H1 (cell line): ENCODE measurements around the gene ZNF689. TPM values are rescaled to one million over a fixed set of nuclear protein-coding genes. Genes with fewer than 3 reads are reported as not detected.

ENCODE experiments used
- CTCF ChIA-PET: fragments of 300-600 bp; sonication (Branson Sonifier 250); formaldehyde crosslinking; loops from one replicate; lab custom pipeline; 2021; ENCODE audit not compliant: partially characterized antibody; lab: Charles Lee
- POLR2A ChIA-PET: fragments of 300-600 bp; sonication (Branson Sonifier 250); formaldehyde crosslinking; loops from one replicate; lab custom pipeline; 2021; ENCODE audit warnings: inconsistent platforms; ENCODE audit not compliant: partially characterized antibody; lab: Charles Lee
- DNase-seq, 2 experiments: peaks; one replicate each; pipeline versions ENCODE4 v3.0.0 to v3.0.0-alpha.2; 2010 to 2022; ENCODE audit warnings: low spot score in 2 of 2, low read depth in 1 of 2, mixed read lengths in 1 of 2
- FAIRE-seq: peaks from 2 replicates; lab custom pipeline; 2011; peaks lifted over from hg19 to GRCh38; lab: Jason Lieb, UNC
- H2AFZ ChIP-seq: 2 replicates; pipeline ENCODE4 v1.8.1; 2012; ENCODE audit warnings: low read length, inconsistent platforms
- H2AK5ac ChIP-seq: 2 replicates; pipeline ENCODE4 v1.6.1; 2013; ENCODE audit warnings: low read depth, low read length
- H2BK120ac ChIP-seq: replicated peaks from 2 replicates; pipeline ENCODE3; 2013; ENCODE audit warnings: low read depth, low read length, inconsistent platforms
- H2BK12ac ChIP-seq: 2 replicates; pipeline ENCODE4 v1.6.1; 2013; ENCODE audit warnings: low read depth, low read length
- H2BK15ac ChIP-seq: 2 replicates; pipeline ENCODE4 v1.6.1; 2013; ENCODE audit warnings: low read length
- H2BK20ac ChIP-seq: 2 replicates; pipeline ENCODE4 v1.6.1; 2013; ENCODE audit warnings: low read length
- H2BK5ac ChIP-seq: 2 replicates; pipeline ENCODE4 v1.6.1; 2013; ENCODE audit warnings: low read depth, low read length
- H3K14ac ChIP-seq: 2 replicates; pipeline ENCODE4 v1.6.1; 2013; ENCODE audit warnings: inconsistent platforms; ENCODE audit not compliant: insufficient read length
- H3K18ac ChIP-seq: 2 replicates; pipeline ENCODE4 v1.6.1; 2013; ENCODE audit warnings: low read length; ENCODE audit errors: extremely low read depth
- H3K23ac ChIP-seq: 2 replicates; pipeline ENCODE4 v1.6.1; 2013; ENCODE audit warnings: inconsistent platforms; ENCODE audit not compliant: insufficient read length
- H3K23me2 ChIP-seq: 2 replicates; pipeline ENCODE4 v1.6.1; 2013; ENCODE audit warnings: low read depth, low read length
- H3K27ac ChIP-seq: 2 replicates; pipeline ENCODE4 v1.6.1; 2011; ENCODE audit warnings: low read depth, low read length, inconsistent platforms
- H3K27me3 ChIP-seq, 4 experiments: replicated peaks in 1 of 4; 1 replicate in 1 of 4; 2 replicates in 3 of 4; pipeline versions ENCODE4 v1.6.1 to v1.8.1; 2011 to 2013; ENCODE audit warnings: low read length in 3 of 4, mild to moderate bottlenecking in 3 of 4, inconsistent platforms in 2 of 4, mixed read lengths in 2 of 4, moderate library complexity in 1 of 4; ENCODE audit not compliant: control insufficient read depth in 3 of 4, insufficient read depth in 3 of 4; ENCODE audit errors: extremely low read depth in 1 of 4
- H3K36me3 ChIP-seq, 4 experiments: 2 replicates each; pipeline versions ENCODE4 v1.6.1 to v1.8.1; 2011 to 2013; ENCODE audit warnings: mild to moderate bottlenecking in 4 of 4, low read length in 3 of 4, moderate library complexity in 2 of 4, control low read depth in 1 of 4, inconsistent platforms in 1 of 4; ENCODE audit not compliant: insufficient read depth in 4 of 4, control insufficient read depth in 2 of 4
- H3K4ac ChIP-seq: replicated peaks from 2 replicates; pipeline ENCODE3; 2013; ENCODE audit warnings: low read length, low read depth, mixed read lengths, inconsistent platforms; ENCODE audit not compliant: insufficient read length
- H3K4me1 ChIP-seq, 4 experiments: replicated peaks in 1 of 4; 1 replicate in 1 of 4; 2 replicates in 3 of 4; pipeline versions ENCODE4 v1.6.1 to v1.8.1; 2011 to 2013; ENCODE audit warnings: low read length in 3 of 4, inconsistent platforms in 2 of 4, mixed read lengths in 1 of 4; ENCODE audit not compliant: insufficient read depth in 4 of 4, control insufficient read depth in 3 of 4
- H3K4me2 ChIP-seq, 2 experiments: 2 replicates each; pipeline versions ENCODE4 v1.6.1 to v1.8.1; 2011 to 2013; ENCODE audit warnings: low read depth in 2 of 2, low read length in 2 of 2, control low read depth in 1 of 2, inconsistent platforms in 1 of 2, mild to moderate bottlenecking in 1 of 2; ENCODE audit not compliant: insufficient read depth in 1 of 2
- H3K4me3 ChIP-seq, 4 experiments: fragments of 200-600, 300-600 bp in 1 of 4; sonication (generic), shearing (Covaris generic), sonication (Bioruptor Twin) in 1 of 4; 2 replicates each; pipeline versions ENCODE4 v1.5.1 to v1.8.1; 2011 to 2016; ENCODE audit warnings: low read length in 4 of 4, low read depth in 3 of 4, control low read depth in 2 of 4, inconsistent platforms in 2 of 4, mild to moderate bottlenecking in 2 of 4, mixed read lengths in 1 of 4, moderate library complexity in 1 of 4; ENCODE audit not compliant: insufficient read depth in 2 of 4; ENCODE audit errors: extremely low read depth in 1 of 4
- H3K56ac ChIP-seq: replicated peaks from 2 replicates; pipeline ENCODE3; 2013; ENCODE audit warnings: low read depth, mild to moderate bottlenecking, mixed read lengths, low read length, inconsistent platforms; ENCODE audit not compliant: insufficient read length
- H3K79me1 ChIP-seq: 2 replicates; pipeline ENCODE4 v1.6.1; 2013; ENCODE audit warnings: low read depth, low read length, control low read depth
- H3K79me2 ChIP-seq, 2 experiments: 2 replicates each; pipeline versions ENCODE4 v1.6.1 to v1.8.1; 2012 to 2013; ENCODE audit warnings: low read length in 2 of 2, mild to moderate bottlenecking in 2 of 2, inconsistent platforms in 1 of 2; ENCODE audit not compliant: insufficient read depth in 2 of 2, control insufficient read depth in 1 of 2
- H3K9ac ChIP-seq, 4 experiments: replicated peaks in 1 of 4; 1 replicate in 1 of 4; 2 replicates in 3 of 4; pipeline versions ENCODE4 v1.6.1 to v1.8.1; 2011 to 2013; ENCODE audit warnings: low read depth in 3 of 4, low read length in 3 of 4, control low read depth in 2 of 4, mild to moderate bottlenecking in 2 of 4, moderate library complexity in 2 of 4, inconsistent platforms in 1 of 4; ENCODE audit errors: extremely low read depth in 1 of 4
- H3K9me3 ChIP-seq, 2 experiments: 2 replicates each; pipeline versions ENCODE4 v1.6.1 to v1.8.1; 2012 to 2013; ENCODE audit warnings: mild to moderate bottlenecking in 2 of 2, moderate library complexity in 2 of 2, control low read depth in 1 of 2, inconsistent platforms in 1 of 2, low read depth in 1 of 2, low read length in 1 of 2, mixed read lengths in 1 of 2; ENCODE audit not compliant: insufficient read depth in 2 of 2
- H4K20me1 ChIP-seq, 2 experiments: replicated peaks in 1 of 2; 2 replicates each; pipeline versions ENCODE3 to v1.8.1; 2011 to 2013; ENCODE audit warnings: inconsistent platforms in 2 of 2, low read length in 2 of 2, mild to moderate bottlenecking in 1 of 2; ENCODE audit not compliant: insufficient read depth in 2 of 2, control insufficient read depth in 1 of 2
- H4K5ac ChIP-seq: 2 replicates; pipeline ENCODE4 v1.6.1; 2013; ENCODE audit warnings: low read length, low read depth, mixed read lengths, inconsistent platforms; ENCODE audit not compliant: insufficient read length
- H4K8ac ChIP-seq: 2 replicates; pipeline ENCODE4 v1.8.0; 2013; ENCODE audit warnings: mild to moderate bottlenecking, moderate library complexity, low read length, inconsistent platforms; ENCODE audit not compliant: insufficient read depth; ENCODE audit errors: extremely low read depth
- H4K91ac ChIP-seq: replicated peaks from 2 replicates; pipeline ENCODE3; 2013; ENCODE audit warnings: low read length, mixed read lengths, inconsistent platforms; ENCODE audit not compliant: insufficient read length
- CREB1 ChIP-seq: IDR thresholded peaks from 2 replicates; pipeline ENCODE4 v1.6.1; 2012; ENCODE audit warnings: inconsistent platforms
- EP300 ChIP-seq, 2 experiments: IDR thresholded peaks; 1 replicate in 1 of 2; 2 replicates in 1 of 2; pipeline ENCODE4 v1.6.1; 2011 to 2012; ENCODE audit warnings: low read depth in 2 of 2, low read length in 2 of 2, mild to moderate bottlenecking in 2 of 2, borderline replicate concordance in 1 of 2, inconsistent platforms in 1 of 2, moderate library complexity in 1 of 2
- EZH2 ChIP-seq: fragments of 200-600 bp; sonication (generic); IDR thresholded peaks from 2 replicates; pipeline ENCODE4 v1.7.1; 2012; ENCODE audit warnings: low read depth, mild to moderate bottlenecking, moderate library complexity, low read length, inconsistent platforms; ENCODE audit not compliant: severe bottlenecking
- GABPA ChIP-seq: IDR thresholded peaks from 2 replicates; pipeline ENCODE4 v1.6.1; 2011; ENCODE audit warnings: mild to moderate bottlenecking, low read length, moderate library complexity, borderline replicate concordance; ENCODE audit not compliant: insufficient read depth
- GTF2F1 ChIP-seq: IDR thresholded peaks from 2 replicates; pipeline ENCODE4 v1.6.1; 2012; ENCODE audit warnings: low read depth, low read length, improper control_type of control experiment, borderline replicate concordance
- POLR2A ChIP-seq, 2 experiments: IDR thresholded peaks; 1 replicate in 1 of 2; 2 replicates in 1 of 2; pipeline ENCODE4 v1.6.1; 2011; ENCODE audit warnings: low read depth in 2 of 2, low read length in 2 of 2, mild to moderate bottlenecking in 2 of 2; ENCODE audit errors: control extremely low read depth in 1 of 2
- RNF2 ChIP-seq: fragments of 200-900, 300-1000 bp; sonication (generic); IDR thresholded peaks from 2 replicates; pipeline ENCODE4 v1.7.1; 2016; ENCODE audit warnings: borderline replicate concordance, low read depth, mild to moderate bottlenecking, antibody characterized with exemption, low read length; ENCODE audit not compliant: poor library complexity, severe bottlenecking; ENCODE audit errors: missing control alignments
- SIN3A ChIP-seq, 2 experiments: IDR thresholded peaks in 1 of 2; conservative IDR thresholded peaks in 1 of 2; 2 replicates each; pipeline ENCODE4 v1.6.1; 2011 to 2012; ENCODE audit warnings: low read length in 2 of 2, improper control_type of control experiment in 1 of 2, low read depth in 1 of 2, mild to moderate bottlenecking in 1 of 2
- SIRT6 ChIP-seq: IDR thresholded peaks from one replicate; pipeline ENCODE4 v1.7.1; 2012; ENCODE audit warnings: low read length, inconsistent platforms
- TAF1 ChIP-seq: IDR thresholded peaks from 2 replicates; pipeline ENCODE4 v1.6.1; 2011; ENCODE audit warnings: mild to moderate bottlenecking, low read depth, low read length
- whole genome bisulfite sequencing, 2 experiments: shearing (Covaris generic) in 1 of 2; methylation state at CpG; one replicate each; pipeline versions ENCODE4 v1.1.6 to v1.1.7; 2013 to 2015; ENCODE audit warnings: low lambda C conversion rate in 2 of 2, mixed read lengths in 2 of 2, inconsistent platforms in 1 of 2, low coverage in 1 of 2, missing lambda C conversion rate in 1 of 2; ENCODE audit not compliant: insufficient replicate concordance in 2 of 2, insufficient coverage in 1 of 2, insufficient read length in 1 of 2; ENCODE audit errors: extremely low coverage in 1 of 2, missing lambda C conversion rate in 1 of 2; 5-methylcytosine and 5-hydroxymethylcytosine counted together
- polyA plus RNA-seq, 7 experiments: library from polyadenylated mRNA; depleted of rRNA in 3 of 7; stranded (reverse) in 5 of 7; unstranded in 2 of 7; fragments of >200 nt in 5 of 7; fragments of 200-250 nt in 2 of 7; gene quantifications; 1 replicate in 5 of 7; 2 replicates in 1 of 7; 4 replicates in 1 of 7; pipeline versions ENCODE4 v1.2.1 to v1.2.3, GENCODE V29; 2011 to 2013; ENCODE audit warnings: missing spikeins in 2 of 7, mixed read lengths in 2 of 7
- total RNA-seq: library from RNA; stranded (reverse); fragmentation: NEBNext Ultra II Directional; extraction: Animal tissue kit (Norgen Biotek cat#: 25700); gene quantifications from 2 replicates; pipeline ENCODE4 v1.2.1, GENCODE V29; 2021

ZNF689 gene
- total and polyA plus RNA-seq, 2 of the 8 experiments (the other 6 are each of a cell fraction or from before 2014, with no cell fraction given), result 14.3 to 15.3 TPM

GRCh38 chr16:30656974-30657865 lies 47.0 kb upstream of the ZNF689 start:
- ChIA-PET POLR2A (interaction anchor here (0.6 to 1.3 kb wide), 4 partner anchors 18 to 279 kb away, joined by 4 to 5 read pairs (median 4); no protein-coding TSS in a partner anchor), CTCF (interaction anchor here (0.7 to 8.2 kb wide), 8 partner anchors 9 to 126 kb away, joined by 3 to 48 read pairs (median 3); no protein-coding TSS in a partner anchor)
- peaks cover 2 to 36% (median 27%) of the 10 kb centered on the region in 4 experiments for H3K27me3 ChIP-seq
- H2BK120ac ChIP-seq, result no peak overlapping the region
- no peak overlapping the region for H3K18ac ChIP-seq
- no peak overlapping the region for H3K27ac ChIP-seq
- peak overlapping the region; percentile 83; the same call in 1 of the 2 replicates for H2AFZ ChIP-seq
- peaks cover 2 to 13% (median 6%) of the 10 kb centered on the region in 4 experiments; a peak in 6 of 7 replicates for H3K4me1 ChIP-seq
- no peaks in the 10 kb centered on the region for H3K79me2 ChIP-seq
- TF ChIP-seq EP300 (IDR thresholded peaks at IDR 0.05; ENCODE audit: borderline replicate concordance in 1 of 2, low read depth in 2 of 2, low read length in 2 of 2), result no peak
- TF ChIP-seq TAF1, result no peak
- TF ChIP-seq GTF2F1, result no peak
- no peak for TF ChIP-seq SIRT6
- TF ChIP-seq POLR2A (IDR thresholded peaks at IDR 0.05; ENCODE audit: control extremely low read depth in 1 of 2, low read depth in 2 of 2, low read length in 2 of 2), result no peak
- no peak for TF ChIP-seq EZH2
- TF ChIP-seq SIN3A (conservative IDR thresholded peaks at IDR 0.05 in 1 of 2, IDR thresholded peaks at IDR 0.05 in 1 of 2; ENCODE audit: low read depth in 1 of 2, low read length in 2 of 2), result 0 out of 4 replicates have a peak, but pooled peaks of 1 of the 2 experiments have one; percentile 12
- TF ChIP-seq GABPA, result 0 out of 2 replicates have a peak, but pooled peaks have one; percentile 24
- TF ChIP-seq RNF2, result no peak
- no peak for TF ChIP-seq CREB1
- no peak overlapping the region for H2BK20ac ChIP-seq
- H2BK5ac ChIP-seq, result no peak overlapping the region
- peak overlapping the region; percentile 71 to 73 for H3K4me2 ChIP-seq
- H3K9me3 ChIP-seq, result no peaks in the 10 kb centered on the region
- H4K91ac ChIP-seq, result peak overlapping the region; percentile 44
- 0 out of 2 replicates have a peak, but pooled peaks cover 2% of the 10 kb centered on the region for H3K79me1 ChIP-seq
- no peaks in the 10 kb centered on the region; a peak in 1 of 8 replicates for H3K36me3 ChIP-seq
- H3K56ac ChIP-seq, result no peak overlapping the region
- H2AK5ac ChIP-seq, result no peak overlapping the region
- H3K9ac ChIP-seq, result no peak overlapping the region; a peak in 3 of 7 replicates
- no peak overlapping the region for H3K23ac ChIP-seq
- no peak overlapping the region for H4K5ac ChIP-seq
- H3K23me2 ChIP-seq, result peaks cover 12% of the 10 kb centered on the region; the same call in 1 of the 2 replicates
- H4K20me1 ChIP-seq, result peaks cover 14 to 23% of the 10 kb centered on the region in 2 experiments
- H3K14ac ChIP-seq, result no peak overlapping the region
- no peak overlapping the region for H2BK15ac ChIP-seq
- WGBS, 2 experiments, result 54% methylated on average over 32 of the region's 32 CpGs; no CpG with 5 or more reads in 1 of the 2 experiments
- no peak overlapping the region for H2BK12ac ChIP-seq
- FAIRE-seq, result no peak
- H3K4me3 ChIP-seq, result peak overlapping the region; percentile 8 to 72 (median 36)
- DNase-seq, result no peak
- no peak overlapping the region for H3K4ac ChIP-seq
- no peak overlapping the region for H4K8ac ChIP-seq
